Upper lobe of right lung (tissue), 1 donor: Measurements from ENCODE around the gene SDF4. TPM values are rescaled to one million over a fixed set of nuclear protein-coding genes. Genes with fewer than 3 reads are reported as not detected.
A peak's percentile ranks its signal among the peaks of the same experiment; 100 is the strongest.

Experiments
- ATAC-seq: fragments of 200-7000 bp; cut with Tn5 transposase; one replicate; pipeline ENCODE4 v1.9.1; 2020; ENCODE audit warnings: mild to moderate bottlenecking, moderate library complexity
- DNase-seq: peaks from one replicate; pipeline ENCODE4 v3.0.0-alpha.2; 2020
- H3K27ac ChIP-seq: fragments of 200-600 bp; one replicate; pipeline ENCODE4 v1.8.0; 2022
- H3K27me3 ChIP-seq: fragments of 200-600 bp; one replicate; pipeline ENCODE4 v1.8.0; 2022; ENCODE audit warnings: mild to moderate bottlenecking
- H3K36me3 ChIP-seq: fragments of 200-600 bp; one replicate; pipeline ENCODE4 v1.8.0; 2022
- H3K4me1 ChIP-seq: fragments of 200-600 bp; one replicate; pipeline ENCODE4 v1.8.0; 2022
- H3K4me3 ChIP-seq: fragments of 200-600 bp; one replicate; pipeline ENCODE4 v1.8.0; 2022; ENCODE audit warnings: mild to moderate bottlenecking
- H3K9me3 ChIP-seq: fragments of 200-600 bp; one replicate; pipeline ENCODE4 v1.8.0; 2022
- intact Hi-C: fragments of 100-400 bp; cut with DNase I; formaldehyde crosslinking; loops from one replicate; pipeline ENCODE4 v1.11.0; 2022
- total RNA-seq: library from RNA; stranded (reverse); fragmentation: NEBNext Ultra II Directional; extraction: Animal tissue kit (Norgen Biotek cat#: 25700); gene quantifications from one replicate; pipeline ENCODE4 v1.2.1, GENCODE V29; 2021
- TF ChIP-seq, protein P1 (sequence below): fragments of 200-600 bp; IDR thresholded peaks from one replicate; pipeline ENCODE4 v1.8.0; 2022; ENCODE audit warnings: antibody characterized with exemption
- donor health status: DM: no; HTN: yes; CAD: no; lungs with severe emphysema.

The SDF4 gene
- total RNA-seq, 1 donor from 2014 or later: 132 TPM

DNA sequence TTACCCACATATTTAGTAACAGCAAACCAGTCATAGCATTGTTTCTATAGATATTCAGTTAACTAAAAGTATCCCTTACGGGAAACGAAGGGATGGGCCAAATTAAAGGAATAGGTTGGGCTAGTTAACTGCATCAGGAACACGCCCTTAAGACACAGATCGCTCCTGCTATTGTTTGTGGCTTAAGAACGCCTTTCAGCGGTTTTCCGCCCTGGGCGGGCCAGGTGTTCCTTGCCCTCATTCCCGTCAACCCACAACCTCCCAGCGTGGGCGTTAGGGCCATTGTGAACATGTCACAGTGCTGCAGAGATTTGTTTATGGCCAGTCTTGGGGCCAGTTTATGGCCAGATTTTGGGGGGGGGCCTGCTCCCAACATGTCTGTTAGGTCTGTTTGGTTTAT, 40.1 kb downstream of the SDF4 start:
- no peaks in the 10 kb centered on the region for H3K4me1 ChIP-seq
- TF ChIP-seq, protein P1, sequence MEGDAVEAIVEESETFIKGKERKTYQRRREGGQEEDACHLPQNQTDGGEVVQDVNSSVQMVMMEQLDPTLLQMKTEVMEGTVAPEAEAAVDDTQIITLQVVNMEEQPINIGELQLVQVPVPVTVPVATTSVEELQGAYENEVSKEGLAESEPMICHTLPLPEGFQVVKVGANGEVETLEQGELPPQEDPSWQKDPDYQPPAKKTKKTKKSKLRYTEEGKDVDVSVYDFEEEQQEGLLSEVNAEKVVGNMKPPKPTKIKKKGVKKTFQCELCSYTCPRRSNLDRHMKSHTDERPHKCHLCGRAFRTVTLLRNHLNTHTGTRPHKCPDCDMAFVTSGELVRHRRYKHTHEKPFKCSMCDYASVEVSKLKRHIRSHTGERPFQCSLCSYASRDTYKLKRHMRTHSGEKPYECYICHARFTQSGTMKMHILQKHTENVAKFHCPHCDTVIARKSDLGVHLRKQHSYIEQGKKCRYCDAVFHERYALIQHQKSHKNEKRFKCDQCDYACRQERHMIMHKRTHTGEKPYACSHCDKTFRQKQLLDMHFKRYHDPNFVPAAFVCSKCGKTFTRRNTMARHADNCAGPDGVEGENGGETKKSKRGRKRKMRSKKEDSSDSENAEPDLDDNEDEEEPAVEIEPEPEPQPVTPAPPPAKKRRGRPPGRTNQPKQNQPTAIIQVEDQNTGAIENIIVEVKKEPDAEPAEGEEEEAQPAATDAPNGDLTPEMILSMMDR: no peak
- H3K27me3 ChIP-seq: no peaks in the 10 kb centered on the region
- ATAC-seq (no peak), DNase-seq (no peak)
- no peak overlapping the region for H3K27ac ChIP-seq
- no peak overlapping the region for H3K4me3 ChIP-seq
- intact Hi-C loops: no loop called here
- H3K36me3 ChIP-seq: no peaks in the 10 kb centered on the region
- no peaks in the 10 kb centered on the region for H3K9me3 ChIP-seq

DNA sequence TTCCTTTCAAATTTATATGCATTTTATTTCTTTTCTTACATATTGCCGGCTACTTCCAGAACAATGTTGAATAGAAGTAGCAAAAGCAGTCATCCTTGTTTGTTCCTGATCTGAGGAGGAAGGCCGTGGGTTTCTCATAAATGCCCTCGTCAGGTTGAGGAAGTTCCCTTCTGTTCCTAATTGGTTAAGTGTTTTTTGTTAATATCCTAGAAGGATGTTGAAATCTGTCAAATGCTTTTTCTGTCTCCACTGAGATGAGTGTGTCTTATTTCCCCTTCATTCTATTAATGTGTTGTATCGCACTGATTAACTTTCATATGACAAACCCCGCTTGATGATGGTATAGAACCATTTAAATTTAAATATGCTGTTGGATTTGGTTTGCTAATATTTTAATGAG, 42.7 kb downstream of the SDF4 start:
- ATAC-seq: peak; percentile 57
- no peak overlapping the region for H3K27ac ChIP-seq
- intact Hi-C loops: no loop called here
- H3K4me1 ChIP-seq: no peaks in the 10 kb centered on the region
- TF ChIP-seq, protein P1: no peak
- H3K27me3 ChIP-seq: no peaks in the 10 kb centered on the region
- no peak for DNase-seq
- no peaks in the 10 kb centered on the region for H3K36me3 ChIP-seq
- H3K4me3 ChIP-seq: no peak overlapping the region
- H3K9me3 ChIP-seq: no peaks in the 10 kb centered on the region

DNA sequence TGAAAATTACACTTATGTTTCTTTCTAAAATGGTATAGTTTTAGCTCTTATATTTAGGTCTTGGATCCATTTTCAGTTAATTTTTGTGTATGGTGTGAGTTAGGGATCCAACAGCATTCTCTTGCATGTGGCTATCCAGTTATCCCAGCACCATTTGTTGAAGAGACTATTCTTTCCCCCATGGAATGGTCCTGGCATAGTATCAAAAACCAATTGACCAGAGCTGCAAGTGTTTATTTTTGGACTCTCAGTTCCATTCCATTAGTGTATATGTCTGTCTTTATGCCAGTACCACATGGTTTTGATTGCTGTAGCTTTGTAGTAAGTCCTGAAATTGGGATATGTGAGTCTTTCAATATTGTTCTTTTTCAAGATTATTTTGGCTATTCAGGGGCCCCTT, 43.9 kb downstream of the SDF4 start:
- Histone ChIP-seq H3K4me1 (no peaks in the 10 kb centered on the region), H3K4me3 (no peak overlapping the region), H3K9me3 (no peaks in the 10 kb centered on the region), H3K27ac (no peak overlapping the region), H3K36me3 (no peaks in the 10 kb centered on the region), H3K27me3 (no peaks in the 10 kb centered on the region)
- DNase-seq (no peak), ATAC-seq (no peak)
- intact Hi-C loops: no loop called here
- TF ChIP-seq, protein P1: no peak

DNA sequence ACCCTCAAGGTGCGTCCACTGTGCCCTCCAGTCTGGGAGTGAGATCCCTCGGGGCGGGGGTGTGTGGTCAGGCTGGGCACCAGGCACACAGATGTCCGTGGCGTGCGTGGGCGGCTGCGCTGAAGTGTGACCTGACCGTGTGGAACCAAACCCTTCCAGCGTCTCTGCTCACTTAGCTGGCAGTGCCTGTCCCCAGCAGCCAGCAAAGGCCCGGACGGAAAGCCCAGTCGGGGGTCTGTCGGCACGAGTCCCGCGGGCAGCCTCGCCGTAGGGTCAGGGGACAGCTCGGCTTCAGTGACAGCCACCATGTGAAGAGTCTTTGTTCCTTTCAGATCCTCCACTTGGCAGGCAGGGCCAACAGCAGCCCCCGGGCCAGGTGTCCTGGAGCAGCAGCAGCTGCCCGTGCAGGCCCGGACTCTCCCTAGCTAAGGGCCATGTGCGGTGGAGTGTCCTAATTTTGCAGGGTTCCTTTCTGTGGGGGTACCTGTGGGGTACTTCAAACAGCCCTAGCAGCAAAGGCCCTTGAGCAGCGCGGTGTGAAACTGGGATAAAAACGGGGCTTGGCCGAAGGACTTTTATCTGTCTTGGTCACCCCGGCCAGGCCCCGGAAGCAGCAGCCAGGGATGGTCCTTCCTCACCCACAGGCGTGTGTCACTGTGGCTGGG, 46.6 kb downstream of the SDF4 start:
- DNase-seq (no peak), ATAC-seq (no peak)

DNA sequence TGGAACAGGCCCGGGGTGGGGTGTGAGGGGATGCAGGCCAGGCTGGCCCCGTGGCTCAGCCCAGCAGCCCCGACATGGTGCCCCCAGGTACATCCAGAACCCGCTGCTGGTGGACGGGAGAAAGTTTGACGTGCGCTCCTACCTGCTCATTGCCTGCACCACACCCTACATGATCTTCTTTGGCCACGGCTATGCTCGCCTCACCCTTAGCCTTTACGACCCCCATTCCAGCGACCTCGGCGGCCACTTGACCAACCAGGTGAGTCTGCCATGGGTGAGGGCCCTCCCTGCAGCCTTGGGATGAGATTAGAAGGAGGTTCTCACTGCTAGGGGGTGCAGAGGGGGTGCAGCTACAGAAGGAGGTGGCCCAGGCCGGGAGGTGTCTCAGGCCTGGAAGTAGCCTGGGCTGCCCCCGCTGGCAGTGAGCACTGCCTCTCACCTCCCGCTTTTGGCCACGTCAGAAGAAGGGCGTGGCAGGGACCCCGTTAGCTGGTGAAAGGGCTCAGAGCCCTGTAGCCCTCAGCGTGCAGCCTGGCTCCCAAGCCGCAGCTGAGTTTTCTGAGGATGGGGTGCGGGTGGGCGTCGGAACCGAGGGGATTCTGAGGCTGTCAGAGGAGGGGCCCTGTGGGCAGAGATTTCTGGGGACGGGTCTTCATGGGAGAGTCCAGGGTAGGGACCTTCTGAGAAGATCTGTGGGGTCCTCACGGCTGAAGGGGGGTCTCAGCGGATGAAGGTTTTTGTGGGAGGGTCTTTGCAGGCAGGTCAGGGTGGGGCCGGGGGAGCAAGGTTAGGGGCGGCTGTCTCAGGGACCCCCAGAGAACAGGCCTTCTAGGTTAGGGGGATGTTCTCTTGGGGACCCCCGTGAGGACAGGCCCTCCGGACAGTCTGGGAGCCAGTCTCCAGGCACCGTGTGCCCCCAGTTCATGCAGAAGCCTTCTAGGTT, 47.7 kb downstream of the SDF4 start:
- Histone ChIP-seq H3K27ac (no peak overlapping the region), H3K36me3 (no peaks in the 10 kb centered on the region), H3K27me3 (peaks cover 9% of the 10 kb centered on the region), H3K4me3 (no peak overlapping the region), H3K9me3 (no peaks in the 10 kb centered on the region), H3K4me1 (no peaks in the 10 kb centered on the region)
- ATAC-seq: no peak
- TF ChIP-seq, protein P1: no peak
- intact Hi-C loops: no loop called here
- DNase-seq: no peak

More for the DNA sequence above, 46.6 kb downstream of the SDF4 start:
- Histone ChIP-seq H3K36me3 (no peaks in the 10 kb centered on the region), H3K27ac (no peak overlapping the region), H3K9me3 (no peaks in the 10 kb centered on the region), H3K4me3 (no peak overlapping the region), H3K27me3 (peaks cover 3% of the 10 kb centered on the region), H3K4me1 (no peaks in the 10 kb centered on the region)
- TF ChIP-seq, protein P1: no peak
- intact Hi-C loops: no loop called here
